ENCODE measurements around the gene SNX14.
"Not testable (repeated sequence)": the region's sequence is repeated elsewhere in the genome, so short reads cannot be mapped to it uniquely, and the experiment has no call there.

SNX14 gene, protein sequence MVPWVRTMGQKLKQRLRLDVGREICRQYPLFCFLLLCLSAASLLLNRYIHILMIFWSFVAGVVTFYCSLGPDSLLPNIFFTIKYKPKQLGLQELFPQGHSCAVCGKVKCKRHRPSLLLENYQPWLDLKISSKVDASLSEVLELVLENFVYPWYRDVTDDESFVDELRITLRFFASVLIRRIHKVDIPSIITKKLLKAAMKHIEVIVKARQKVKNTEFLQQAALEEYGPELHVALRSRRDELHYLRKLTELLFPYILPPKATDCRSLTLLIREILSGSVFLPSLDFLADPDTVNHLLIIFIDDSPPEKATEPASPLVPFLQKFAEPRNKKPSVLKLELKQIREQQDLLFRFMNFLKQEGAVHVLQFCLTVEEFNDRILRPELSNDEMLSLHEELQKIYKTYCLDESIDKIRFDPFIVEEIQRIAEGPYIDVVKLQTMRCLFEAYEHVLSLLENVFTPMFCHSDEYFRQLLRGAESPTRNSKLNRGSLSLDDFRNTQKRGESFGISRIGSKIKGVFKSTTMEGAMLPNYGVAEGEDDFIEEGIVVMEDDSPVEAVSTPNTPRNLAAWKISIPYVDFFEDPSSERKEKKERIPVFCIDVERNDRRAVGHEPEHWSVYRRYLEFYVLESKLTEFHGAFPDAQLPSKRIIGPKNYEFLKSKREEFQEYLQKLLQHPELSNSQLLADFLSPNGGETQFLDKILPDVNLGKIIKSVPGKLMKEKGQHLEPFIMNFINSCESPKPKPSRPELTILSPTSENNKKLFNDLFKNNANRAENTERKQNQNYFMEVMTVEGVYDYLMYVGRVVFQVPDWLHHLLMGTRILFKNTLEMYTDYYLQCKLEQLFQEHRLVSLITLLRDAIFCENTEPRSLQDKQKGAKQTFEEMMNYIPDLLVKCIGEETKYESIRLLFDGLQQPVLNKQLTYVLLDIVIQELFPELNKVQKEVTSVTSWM

DNA sequence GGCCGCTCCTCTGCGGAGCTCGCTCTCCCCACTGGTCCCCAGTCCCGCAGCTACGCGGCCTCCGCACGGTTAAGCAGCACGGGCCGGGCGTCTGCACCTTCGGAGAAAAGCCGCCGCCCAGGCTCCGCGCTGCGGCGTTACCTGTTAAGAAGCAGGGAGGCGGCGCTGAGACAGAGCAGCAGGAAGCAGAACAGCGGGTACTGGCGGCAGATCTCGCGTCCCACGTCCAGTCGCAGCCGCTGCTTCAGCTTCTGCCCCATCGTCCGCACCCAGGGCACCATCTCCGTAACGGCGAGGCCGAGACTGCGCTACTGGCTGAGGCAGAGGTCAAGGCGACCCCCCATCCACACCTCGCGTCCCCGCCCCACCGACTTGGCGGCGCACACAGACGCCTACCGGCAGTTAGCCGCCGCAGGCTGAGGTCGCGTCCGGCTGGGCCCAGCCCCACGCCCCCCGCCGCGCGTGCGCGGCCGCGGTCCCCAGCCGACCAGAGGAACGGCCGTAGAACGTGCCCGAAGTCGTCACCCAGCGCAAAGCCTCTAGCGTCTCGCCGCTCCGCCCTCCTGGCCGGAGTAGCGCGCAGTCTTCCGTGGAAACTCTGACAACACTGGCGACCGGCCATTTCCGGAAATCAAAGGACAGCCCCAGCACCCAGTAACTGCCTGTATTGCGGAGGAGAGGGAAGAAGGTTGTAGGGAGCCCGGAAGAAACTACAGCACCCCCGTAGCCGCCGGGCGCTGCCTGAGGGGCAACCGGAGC lies at the start of gene SNX14:
SNX14 (minus strand) TSS at position 421 of the 759 bp plus-strand sequence; CDS start at position 281, 140 bp downstream.
- DNase-seq, result peak; percentile 80

DNA sequence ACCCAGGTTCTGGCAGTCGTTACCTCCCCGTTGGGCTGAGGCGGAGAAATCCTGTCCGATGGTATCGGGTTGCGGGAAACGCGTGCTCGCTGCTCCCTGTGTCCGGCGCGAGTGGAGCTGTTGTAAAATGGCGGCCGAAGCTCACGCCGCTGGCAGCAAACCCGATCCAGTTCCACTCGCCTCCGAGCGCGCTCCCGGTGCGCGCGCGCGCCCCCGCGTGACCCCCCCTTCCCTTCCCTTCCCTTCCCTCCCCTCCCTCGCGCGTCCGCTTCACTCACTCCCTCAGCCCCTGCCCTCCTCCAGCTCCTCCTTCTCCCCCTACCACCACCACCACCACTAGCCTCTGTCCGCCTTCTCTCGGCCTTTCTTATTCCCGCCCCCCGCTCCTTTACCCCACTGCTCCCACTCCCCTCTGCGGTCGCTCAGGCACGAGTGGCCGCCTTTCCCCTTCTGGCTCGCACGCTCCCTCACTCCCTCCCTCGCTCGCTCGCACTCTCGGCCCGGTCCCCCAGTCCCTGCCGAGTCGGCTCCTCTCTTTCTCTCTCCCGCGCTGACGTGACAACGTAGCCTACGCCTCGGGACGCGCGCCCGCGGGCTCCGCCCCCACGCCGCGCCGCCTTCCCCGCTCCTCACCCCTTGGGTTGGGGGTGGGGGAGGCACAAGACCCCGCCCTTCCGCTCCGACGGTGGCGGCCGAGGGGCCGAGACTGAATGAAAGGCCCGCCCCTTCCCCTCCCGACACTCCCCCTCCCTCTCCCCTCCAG lies 49.3 kb upstream of the SNX14 start, which contains the start of gene SYNCRIP:
SYNCRIP (minus strand) TSS at position 113 of the 763 bp plus-strand sequence. CDS start 1,447 bp downstream, outside the sequence.
- peak; percentile 99 for DNase-seq

DNA sequence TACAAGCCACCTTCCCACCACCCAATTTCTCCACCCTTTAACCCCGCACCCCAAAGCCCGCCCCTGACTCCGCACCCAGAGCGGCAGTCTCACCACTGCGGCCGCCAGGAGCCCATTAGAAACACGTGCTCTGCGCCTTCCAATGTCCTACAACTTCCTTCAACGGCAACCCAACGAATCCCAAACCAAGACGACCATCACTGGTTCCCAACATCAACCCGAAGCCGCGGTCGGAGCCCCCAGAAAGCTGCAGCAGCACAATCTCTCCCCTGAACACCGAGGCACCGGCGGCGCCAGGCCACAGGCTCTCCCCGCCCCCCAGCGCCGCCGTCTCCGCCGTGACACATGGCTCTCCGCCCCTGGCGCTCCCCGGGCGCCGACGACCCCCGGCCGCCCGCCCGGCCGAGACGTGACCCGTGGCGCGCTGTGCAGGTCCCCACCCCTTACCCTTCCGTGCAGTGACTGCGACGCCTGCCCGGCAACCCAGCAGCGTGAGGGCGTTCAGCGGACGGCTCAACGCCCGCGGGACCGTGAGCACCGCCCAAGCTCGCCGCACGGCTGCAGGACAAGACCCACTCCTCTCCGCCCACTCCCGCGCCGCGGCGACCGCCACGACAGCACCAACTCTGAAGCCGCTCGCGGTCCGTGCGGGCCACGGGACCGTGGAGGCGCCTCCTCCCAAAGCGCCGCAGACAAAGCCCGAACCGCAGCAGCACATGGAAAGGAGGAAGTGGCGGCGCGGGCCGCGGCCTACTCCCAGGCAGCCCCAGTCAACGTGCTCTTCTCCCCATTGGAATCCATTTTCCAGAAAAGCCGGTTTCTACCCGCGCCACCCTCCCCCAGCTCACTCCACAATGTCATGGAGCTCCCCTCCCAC lies 48.5 kb upstream of the SNX14 start:
- DNase-seq, result peak; percentile 59

DNA sequence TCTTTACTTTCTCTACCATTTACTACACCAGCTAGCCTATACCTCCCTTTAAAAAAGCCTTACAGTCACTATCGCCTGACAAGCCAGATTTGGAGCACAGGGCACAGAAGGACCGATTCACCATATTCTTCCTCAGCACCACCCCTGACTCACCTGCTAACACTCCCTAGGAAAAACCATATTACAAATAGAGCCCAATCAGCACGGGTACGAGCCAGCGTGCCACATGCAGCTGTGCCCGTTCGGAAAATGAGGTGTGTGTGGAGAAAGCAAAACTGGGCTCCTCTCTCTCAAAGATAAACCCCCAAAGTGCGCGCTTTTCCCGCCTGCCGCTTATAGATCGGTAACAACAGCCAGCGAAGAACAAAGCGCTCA lies 47.9 kb upstream of the SNX14 start:
- no peak for DNase-seq

DNA sequence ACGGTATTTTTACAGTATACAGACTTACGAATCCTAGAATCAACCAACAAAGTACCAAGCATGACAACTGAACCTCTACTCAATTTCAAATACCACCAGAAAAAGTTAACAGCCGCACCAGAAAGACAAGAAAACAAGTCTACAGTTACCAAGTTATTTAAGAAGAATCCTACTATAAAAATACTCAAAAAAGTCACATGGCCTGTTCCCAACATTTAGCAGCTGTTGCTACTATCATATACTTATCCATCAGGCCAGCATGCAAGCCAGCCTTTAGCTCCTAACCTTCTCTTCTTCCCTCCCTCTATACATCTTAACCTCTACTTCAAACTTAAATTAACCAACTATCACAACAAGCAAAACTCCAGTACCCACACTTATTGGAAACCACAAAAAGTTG lies 47.2 kb upstream of the SNX14 start:
- no peak for DNase-seq

DNA sequence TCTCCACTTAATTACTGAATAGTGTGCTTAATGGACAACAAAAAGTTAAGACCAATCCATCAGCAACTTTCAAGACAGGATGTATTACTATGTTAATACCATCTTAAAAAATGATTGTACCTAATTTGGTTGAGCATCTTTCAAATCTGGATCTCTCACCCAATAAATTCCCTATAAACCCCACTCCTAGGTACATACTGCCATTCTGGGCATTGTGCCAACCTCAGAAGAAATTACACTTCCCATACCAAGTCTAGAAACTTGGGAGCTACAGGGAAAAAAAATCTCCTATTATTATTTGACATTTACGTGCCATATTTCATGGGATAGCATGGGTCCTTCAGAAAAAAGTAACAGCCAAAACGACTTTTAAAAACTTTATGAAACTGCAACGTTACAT lies 43.9 kb upstream of the SNX14 start:
- no peak for DNase-seq

DNA sequence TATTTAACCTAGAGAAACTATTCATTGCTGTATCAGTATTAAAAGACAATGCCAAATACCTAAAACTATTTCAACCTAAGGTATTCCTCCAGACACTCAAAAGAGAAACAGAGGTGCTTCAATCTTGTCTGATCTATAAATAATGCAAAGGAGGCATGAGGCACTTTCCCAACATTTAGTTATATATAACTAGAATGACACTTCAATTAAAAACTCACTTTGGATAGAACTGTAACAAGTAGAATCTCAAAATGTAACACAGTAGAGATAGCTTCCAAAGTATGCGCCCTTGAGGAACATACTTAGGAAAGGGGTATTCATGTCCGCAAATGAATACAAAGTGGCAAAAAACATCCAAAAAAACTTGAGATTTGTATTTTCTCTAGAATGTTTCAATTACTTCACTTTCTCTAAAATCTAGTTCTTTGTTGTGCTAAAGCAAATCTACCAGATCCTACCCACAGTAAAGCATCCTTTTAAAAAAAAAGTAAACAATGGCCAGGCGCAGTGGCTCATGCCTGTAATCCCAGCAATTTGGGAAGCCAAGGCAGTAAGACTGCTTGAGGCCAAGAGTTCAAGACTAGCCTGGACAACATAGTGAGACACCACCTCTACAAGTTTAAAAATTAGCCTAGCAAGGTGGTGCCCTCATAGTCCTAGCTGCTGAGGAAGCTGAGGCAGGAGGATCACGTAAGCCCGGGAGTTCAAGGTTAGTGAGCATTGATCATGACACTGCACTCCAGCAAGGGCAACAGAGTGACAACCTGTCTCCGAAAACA lies 38.7 kb upstream of the SNX14 start:
- no peak for DNase-seq

DNA sequence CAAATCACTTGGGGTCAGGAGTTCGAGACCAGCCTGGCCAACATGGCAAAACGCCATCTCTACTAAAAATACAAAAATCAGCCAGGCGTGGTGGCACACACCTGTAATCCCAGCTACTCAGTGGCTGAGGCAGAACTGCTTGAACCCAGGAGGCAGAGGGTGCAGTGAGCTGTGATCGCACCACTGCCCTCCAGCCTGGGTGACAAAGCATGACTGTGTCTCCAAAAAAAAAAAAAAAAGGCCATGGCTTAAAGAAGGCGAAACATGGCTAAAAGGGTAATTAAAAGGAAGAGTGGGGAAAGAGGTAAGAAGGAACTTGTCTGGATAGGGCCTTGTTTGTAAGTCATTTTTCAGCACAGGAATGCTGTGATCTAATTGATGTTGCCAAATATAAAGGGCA lies 37.5 kb upstream of the SNX14 start:
- DNase-seq, result not testable (repeated sequence)

DNA sequence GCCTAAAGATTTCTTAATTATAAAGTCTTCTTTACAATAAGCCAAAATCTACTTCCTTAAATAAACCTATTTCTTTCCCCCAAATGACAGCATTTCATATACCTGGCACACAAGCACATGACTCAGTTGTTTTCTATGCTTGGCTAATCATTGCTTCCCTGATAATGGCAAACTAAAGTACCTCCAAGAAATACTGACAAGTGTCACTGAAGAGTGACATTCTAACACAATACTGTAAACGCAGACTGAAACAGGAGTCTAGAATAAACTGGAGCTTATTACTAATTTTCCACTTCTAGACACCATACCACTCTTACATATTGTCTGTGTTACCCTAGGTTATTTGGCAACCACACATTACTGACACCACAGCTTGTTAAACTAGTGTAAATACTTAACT lies 34.7 kb upstream of the SNX14 start:
- DNase-seq, result no peak

DNA sequence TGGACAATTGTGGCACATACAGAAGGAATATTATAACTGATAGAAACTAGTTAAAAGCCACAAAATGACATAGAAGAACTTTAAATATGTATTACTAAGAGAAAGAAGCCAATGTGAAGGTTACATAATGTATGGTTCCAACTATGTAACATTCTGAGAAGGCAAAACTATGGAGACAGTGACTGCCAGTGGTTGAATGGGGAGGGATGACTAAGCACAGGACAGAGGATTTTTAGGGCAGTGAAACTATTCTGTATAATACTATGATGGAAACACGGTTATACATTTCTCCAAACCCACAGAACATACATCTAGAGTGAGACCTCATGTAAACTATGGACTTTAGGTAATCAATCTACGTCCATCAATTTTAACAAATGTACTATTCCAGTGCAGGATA lies 26.6 kb upstream of the SNX14 start:
- no peak for DNase-seq

DNA sequence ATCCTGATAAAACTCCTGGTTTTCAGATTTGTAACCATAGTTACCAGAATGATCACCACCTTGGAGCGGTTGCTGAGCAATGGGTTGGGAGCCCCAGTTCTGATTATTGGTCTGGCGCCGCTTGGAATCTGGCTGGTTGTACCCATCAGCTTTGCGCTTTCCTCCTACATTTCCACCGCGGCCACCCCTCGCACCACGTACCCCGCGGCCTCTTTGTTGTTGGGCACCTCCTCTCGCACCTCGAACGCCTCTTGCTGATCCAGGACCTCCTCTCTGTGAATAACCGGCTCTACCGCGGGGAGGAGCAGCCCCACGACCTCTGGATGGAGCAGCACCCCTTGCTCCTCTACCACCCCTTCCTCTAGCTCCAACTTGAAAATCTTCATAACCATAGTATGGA lies 21.1 kb upstream of the SNX14 start:
- no peak for DNase-seq

DNA sequence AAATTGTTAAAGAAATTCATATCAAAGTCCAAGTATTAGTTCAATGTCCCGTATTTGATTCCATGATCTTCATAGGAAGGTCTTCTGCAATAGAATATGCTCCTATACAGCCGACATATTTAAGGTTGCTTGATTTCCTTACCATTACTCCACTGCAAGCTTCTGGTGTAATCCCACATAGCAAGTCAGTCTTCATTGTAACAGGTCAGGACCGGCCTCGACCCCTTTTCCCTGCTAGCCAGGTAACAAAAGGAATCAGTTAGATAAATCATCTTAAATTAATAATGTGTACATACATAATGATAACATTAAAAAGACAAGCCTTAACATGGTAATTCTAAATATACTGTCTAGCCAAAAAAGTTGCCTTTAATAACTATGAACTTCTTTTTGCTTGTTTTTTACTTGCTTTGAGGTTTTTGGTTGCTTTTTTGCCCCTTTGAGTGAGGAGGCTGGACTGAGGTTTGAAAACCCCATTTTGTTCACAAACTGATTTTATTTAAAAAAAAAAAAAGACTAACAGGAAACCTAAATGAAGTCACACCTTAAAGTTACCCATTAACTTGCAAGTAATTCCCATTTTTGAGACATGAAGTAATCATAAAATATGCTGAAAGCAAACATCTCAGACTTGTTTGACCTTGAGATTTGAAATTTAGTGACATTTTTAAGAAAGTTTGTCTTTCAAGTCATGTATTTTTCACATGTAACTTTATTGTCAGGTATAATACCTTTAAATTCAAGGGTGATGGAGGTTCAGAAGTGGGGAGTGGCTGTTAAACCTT lies 19.2 kb upstream of the SNX14 start:
- no peak for DNase-seq

DNA sequence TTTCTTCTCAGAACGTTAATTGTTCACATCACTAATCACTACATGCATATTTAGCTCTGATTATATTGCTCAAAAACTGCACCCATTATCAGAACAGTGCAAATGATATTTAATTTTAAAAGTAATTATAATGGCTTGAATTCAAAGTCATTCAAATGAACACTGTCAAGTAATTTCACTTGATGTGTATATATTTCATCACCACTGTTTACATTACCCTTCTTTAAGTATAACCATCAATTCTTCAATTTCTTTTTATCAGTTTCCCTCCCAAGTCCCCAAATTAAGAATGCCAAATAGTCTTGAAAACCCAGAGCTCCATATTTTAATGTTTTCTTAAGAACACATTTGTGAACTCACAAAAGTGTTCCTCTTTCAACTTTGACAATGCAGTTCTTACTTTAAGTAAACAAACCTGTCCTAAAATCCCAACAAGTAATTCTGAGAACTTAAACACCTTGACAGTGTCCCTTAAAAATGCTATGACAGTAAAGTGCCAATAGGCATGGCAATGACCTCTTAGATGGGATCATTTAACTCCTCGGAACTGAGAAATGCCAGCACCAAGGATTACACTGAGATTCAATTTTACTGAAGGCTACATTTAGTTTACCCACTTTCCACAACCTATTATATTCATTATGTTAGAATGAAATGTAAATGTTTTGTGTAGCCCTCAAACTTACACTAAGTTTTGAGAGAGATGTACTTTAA lies 16.7 kb upstream of the SNX14 start:
- DNase-seq, result no peak

DNA sequence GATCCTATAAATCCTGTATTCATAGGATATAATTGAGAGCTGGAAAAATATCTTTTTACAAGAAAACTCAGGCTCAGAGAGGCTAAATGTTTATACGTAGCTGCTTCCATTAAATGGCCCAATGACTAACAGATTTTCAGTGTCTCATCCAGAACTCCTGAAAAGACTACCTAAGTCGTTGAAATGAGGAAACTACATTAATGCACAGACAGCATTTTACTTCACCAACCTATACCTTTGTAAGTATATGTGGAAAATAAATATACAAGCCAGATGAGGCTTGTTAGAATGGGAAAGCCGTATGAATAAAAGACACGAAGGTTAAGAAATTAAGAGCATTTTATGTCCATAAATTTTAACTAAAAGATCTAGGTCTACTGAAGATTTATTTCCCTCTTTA lies 8.4 kb upstream of the SNX14 start:
- no peak for DNase-seq

DNA sequence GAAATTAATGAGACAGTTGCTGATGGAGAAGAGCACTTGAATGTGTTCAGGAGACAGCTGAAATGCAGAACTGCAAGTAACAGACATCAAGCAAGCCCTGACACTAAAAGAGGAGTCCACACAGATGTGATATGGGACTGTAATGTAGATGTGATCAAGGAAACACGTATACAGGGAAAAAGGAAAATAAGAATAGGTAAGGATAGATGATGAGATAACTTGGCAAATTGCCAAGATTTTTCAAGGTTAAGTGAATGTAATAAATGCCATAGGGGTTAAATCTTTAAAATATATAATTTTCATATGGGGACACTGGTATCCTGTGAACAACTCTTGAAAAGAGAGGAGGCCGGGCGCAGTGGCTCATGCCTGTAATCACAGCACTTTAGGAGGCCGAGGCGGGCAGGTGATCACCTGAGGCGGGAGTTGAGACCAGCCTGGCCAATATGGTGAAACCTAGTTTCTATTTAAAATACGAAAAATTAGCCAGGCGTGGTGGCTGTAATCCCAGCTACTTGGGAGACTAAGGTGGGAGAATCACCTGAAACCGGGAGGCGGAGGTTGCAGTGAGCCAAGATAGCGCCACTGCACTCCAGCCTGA lies 7.2 kb upstream of the SNX14 start:
- DNase-seq, result no peak

DNA sequence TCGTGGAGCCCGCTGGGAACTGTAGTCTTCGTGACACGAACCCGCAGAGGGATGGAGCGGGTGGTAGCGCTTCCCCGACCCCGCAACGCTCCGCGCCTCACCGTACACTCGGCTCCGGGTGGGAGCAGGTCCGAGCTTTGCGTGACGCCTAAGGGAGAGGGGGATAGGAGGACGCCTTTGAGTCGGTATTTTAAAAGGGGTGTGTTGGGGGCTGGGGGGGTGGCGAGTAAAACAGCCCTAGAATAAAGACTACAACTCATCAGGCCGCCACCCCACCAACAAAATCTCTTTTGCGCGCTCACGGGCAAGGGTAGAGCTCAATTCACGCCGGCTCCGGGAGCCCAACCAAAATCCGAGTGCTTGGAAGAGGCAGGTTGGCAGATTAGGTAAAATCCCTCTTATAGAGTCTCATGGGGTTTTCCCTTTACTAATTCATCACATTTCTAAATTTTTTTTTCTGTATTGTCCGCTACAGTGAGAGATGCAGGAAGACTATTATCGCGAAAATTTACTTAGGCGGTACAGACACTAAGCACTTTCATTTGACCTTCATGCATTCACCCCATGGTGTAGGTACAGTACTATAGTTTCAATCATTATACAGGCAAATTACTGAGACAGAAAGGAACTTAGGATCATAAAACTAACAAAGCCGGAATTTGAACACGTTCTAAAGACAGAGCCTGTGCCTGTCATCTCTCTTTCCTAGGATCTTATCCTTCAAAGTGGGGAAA lies 706 bp upstream of the SNX14 start:
- DNase-seq, result no peak

DNA sequence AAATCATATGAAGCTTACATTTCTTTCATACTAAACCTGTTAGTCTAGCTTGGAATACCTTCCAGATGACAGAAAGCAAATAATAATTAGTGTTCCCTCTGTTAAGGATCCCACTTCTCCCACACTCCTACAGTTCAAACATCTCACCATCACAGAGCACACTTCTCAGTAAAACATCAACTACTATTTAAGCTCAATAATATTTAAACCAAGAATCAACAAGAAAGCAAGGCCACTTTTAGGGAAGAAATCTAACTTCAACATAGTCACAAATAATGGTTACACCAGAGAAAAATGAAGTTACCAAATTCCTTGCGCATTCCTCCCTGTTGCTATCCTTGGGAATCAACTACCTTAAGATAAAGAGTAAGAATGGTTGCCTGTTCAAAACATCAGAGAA lies 1.6 kb downstream of the SNX14 start:
- DNase-seq, result no peak

DNA sequence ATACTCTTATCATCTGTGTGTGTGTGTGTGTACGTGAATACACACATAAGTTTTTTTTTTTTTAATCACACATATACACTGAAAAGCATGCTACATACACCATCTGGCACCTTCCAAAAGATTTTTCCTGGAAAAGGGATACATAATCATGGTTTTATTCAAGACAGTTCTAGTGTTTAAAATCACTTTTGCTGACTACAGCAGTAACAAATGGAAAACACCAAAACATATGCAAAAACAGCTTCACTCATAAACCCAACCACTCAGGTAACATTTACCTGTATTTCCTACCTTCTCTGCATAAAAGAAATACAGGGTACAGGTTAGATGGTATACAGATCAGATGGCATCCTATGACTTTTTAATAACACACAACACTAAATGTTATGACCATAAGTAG lies 2.5 kb downstream of the SNX14 start:
- DNase-seq, result no peak
